HG03039 (cell line): Measurements from ENCODE around the gene SORD.
"Not testable (repeated sequence)": the region's sequence is repeated elsewhere in the genome, so short reads cannot be mapped to it uniquely, and the experiment has no call there.

ENCODE experiments used
- ATAC-seq: cut with Tn5 transposase; IDR thresholded peaks from one replicate; pipeline ENCODE4 v1.9.1; 2021; ENCODE audit warnings: mild to moderate bottlenecking, moderate library complexity; ENCODE audit not compliant: unreplicated experiment

Gene SORD

GRCh38 chr15:45093622-45094357 is 70.8 kb downstream of the SORD start:
- no peak for ATAC-seq

GRCh38 chr15:45094358-45094730 is 71.3 kb downstream of the SORD start:
- no peak for ATAC-seq

GRCh38 chr15:45095661-45096060 is 72.7 kb downstream of the SORD start:
- no peak for ATAC-seq

DNA sequence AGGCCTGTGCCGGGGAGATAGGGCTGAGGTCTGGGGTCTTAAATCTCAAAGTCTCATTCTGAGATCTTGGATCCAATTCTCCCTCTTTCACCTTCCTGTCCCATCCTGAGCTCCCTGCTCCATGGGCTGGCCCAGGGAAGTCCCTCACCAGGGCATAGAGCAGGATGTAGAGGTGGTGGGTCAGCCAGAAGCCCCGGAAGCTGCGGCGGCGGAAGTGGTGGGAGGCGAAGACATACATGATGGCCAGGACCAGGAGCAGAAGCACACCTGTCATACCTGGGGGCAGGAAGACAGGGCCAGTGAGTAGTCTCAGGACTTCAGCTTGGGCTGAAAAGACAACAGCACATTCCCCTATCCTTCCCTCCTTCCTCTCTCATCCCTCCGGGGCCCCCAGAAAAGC is 74.5 kb downstream of the SORD start:
- ATAC-seq = no peak

GRCh38 chr15:45099549-45100165 is 76.7 kb downstream of the SORD start:
- ATAC-seq = no peak

GRCh38 chr15:45100884-45101625 is 78.1 kb downstream of the SORD start:
- ATAC-seq = no peak

DNA sequence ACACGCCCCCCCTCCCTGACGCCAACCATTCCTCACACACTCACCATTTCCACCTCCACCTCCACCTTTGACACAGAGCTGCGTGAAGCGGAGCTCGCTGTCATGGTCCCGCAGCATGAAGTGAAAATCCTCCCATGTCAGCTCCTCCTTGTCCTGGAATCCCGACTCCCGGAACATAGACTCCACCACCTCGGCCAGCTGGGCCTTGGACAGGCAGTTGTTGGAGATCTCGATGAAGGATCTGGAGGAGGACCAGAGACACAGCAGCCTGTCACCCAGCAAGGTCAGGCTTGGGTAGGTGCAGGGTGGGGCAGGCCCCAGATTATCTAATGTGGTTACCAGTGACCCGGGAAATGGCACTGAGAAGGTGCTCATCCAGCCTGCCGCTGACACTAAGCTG is 78.8 kb downstream of the SORD start:
- ATAC-seq = no peak

DNA sequence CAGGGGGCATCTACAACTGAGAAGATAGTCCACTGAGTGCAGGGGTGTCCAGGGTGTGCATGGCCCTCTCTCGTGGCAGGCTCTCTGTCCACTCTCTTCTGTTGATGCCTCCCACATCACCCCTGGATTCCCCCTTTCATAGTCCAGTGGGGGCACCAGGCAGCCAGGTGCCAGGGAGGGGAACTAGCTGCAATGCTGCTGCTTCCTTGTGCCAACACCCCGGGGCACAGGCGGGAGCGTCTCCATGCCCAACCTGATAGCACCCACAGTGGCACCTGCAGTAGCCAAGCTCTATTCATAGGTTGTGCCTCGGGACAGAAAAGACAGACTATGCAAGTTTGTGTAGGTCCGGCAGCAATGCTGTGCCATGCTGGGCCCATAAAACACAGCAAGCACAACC is 79.2 kb downstream of the SORD start:
- ATAC-seq = no peak

- not testable (repeated sequence) for ATAC-seq
Measured at GRCh38 chr15:45104170-45104569, 81.2 kb downstream of the SORD start.

DNA sequence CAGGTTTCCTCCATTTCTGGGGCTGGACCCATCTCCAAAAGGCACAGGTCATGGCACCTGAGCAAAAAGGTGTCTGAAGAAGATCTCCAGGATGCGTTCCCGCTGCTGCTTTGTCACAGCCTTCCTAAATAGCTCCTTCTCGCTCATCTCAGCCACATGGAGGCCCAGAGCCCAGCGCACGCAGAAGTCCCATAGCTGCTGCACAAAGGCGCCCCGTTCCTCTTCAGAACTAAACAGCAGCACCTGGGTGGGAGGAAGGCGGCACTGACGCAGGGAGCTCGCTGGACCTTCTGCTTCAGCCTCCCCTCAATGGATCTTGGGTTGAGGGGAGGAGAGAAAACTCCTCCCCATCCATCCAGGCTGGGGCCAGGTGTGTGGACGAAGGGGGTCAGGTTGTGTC is 82.6 kb downstream of the SORD start:
- ATAC-seq = no peak

- ATAC-seq = no peak
Measured at GRCh38 chr15:45106002-45106790, 83.2 kb downstream of the SORD start.

DNA sequence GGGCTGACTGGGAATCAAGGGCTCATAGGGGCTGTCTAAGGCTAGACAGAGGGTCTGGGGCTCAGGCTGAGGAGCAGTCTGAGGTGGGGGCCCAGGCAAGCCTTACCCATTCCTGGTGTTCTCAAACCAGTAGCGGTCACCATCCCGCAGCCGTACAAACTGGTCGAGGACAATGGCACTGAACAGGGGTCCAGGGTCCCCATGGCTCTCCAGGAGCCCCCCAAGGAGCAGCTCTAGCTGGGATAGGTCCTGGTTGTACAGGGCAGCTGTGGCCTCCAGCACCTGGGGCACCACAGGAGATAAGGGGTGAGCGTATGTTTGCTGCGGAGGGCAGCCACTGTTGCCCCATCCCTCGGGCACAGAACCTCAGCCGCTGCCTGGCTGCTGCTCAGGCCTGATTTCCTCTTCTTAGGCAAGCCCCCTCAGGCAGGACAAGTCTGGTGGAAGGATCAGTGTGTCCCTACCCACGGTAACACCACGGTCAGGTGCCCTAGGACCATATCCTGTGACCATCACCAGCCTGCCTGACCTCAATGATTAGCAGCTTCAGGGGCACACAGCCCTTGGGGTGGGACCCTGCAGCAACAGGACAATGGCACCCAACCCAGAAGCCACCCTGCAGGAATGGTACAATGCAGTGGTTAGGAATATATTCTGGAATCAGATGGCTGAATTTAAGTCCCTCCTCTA is 85.1 kb downstream of the SORD start:
- no peak for ATAC-seq

- ATAC-seq = no peak
Measured at GRCh38 chr15:45110256-45110820, 87.3 kb downstream of the SORD start.

DNA sequence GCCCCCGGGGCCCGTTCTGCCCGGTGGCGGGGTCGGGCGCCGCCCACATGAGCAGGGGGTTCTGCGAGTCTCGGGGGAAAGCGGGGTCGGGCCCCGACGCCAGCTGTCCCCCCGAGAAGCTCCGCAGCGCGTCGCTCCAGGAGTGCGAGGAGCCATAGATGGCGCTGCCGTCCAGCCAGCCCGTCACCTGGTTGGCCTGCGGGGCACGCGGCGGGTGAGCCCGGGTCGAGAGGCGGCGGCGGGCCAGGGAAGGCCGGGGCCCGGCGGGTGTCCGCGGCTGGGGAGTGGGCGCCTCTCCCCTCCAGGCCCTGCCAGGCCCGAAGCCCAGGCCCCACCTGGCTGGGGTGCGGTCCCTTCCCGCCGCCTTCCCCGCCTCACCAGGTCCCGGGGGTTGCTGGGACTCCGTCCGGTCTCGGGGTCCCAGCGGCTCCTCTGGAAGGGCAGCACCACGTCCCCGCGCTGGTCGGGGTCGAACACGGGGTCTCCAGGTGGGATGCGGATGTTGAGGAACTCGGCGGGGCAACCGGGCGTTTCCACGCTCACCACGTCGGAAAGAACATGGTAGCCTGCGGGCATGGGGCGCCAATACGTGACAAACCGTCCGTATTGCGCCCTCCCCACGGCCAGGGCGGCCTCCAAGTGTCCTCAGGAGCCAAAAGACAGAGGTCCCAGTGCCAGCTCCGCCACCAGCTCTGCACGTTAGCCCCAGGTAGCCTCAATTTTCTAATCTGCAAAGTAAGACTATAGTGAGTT is 88.6 kb downstream of the SORD start:
- no peak for ATAC-seq

DNA sequence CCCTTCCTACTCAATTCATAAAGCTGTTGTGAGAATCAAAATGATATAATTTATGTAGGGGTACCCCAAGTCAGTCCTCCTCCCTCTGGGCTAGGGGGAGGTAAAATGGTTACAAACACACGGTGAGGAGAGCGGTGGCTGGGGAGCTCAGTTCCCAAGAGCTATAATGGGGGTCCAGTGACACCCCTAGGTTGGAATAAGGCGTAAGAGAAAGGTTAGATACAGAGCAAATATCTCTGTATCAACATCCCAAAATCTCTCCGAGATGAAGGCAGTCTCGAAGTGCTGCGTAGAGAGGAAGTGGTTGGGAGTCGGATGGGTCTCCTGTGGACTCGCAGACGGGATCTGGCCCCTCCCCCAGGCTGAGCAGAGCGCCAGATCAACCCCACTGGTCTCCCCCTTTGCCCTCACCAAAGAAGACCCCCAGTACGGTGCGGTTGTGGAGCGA is 89.2 kb downstream of the SORD start:
- no peak for ATAC-seq

DNA sequence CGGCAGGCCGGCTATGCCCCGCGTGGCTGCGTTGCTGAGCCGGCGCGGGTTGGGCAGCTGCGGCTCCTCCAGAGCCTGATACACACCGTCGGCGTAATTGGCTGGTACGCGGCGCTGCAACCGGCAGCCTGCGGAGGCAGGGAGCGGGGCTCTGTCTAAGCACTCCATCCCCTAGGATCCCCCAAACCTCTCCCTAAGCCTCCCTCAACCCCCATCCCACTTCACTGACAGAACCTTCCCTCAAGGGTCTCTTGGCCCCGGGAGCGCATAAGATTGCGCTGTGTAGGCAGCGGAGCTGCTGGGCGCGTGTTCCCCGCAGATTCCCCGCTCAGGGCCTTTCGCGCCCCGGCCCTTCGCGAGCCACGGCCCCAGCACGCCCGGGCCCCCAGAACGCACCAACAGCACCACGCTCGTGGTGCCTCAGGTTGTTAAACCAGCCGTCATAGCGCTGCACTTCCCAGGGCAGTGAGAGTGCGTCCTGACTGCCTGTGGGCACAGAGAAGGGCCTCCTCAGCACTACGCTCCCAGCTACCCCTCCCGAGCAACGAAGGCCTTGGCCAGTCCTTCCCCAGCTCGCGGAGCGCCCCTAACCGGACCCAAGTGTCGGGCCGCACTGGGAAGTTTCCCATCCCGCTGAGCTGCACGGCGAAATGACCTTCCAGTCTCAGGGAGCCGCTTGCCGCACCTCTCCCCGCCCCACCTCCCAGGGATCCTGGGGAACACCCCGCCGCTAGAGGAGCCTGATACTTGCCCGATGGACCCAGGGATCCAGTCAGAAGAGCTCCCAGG is 89.8 kb downstream of the SORD start:
- ATAC-seq = no peak

DNA sequence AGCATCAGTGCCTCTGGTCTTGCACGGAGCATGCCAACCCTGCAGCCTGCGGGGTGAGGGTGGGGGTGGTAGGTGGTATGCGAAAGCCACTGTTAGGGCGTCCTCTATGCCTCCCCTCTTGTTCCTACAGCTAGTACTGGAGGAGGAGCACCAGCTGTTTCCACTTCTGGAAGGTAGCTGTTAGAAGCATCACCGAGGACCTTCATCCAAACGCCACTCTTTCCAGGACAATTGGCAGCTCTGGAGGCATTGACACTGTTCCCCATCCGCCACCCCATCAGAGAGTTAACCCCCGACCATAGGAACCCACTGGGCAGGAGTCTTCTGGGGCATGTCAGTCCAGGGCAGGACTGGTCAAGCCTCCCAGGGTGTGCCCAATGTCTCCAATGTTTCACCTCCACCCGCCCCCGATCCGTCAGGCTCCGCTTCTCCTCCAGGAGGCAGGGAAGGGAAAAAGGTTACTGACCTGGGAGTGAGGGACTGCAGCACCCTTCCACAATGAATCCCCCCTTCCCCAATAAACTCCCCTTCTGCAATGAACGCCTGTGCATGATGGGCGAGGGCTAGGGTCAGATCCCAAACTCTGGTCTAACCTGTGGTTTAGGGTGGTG is 90.5 kb downstream of the SORD start:
- ATAC-seq = no peak

- no peak for ATAC-seq
Measured at GRCh38 chr15:45114076-45114750, 91.2 kb downstream of the SORD start, which contains the start of the genes DUOX2 and DUOXA2. DUOX2 (minus strand) TSS chr15:45114172; CDS start chr15:45113411, 761 bp downstream. DUOXA2 (plus strand) TSS chr15:45114326; CDS start chr15:45114606, 280 bp downstream.
